Upper lobe of left lung (tissue), 4 donors: ENCODE measurements around the gene PLCL2.

Source experiments
- CTCF ChIP-seq, 6 experiments: fragments of 450-650 bp in 4 of 6; fragments of 200-600 bp in 2 of 6; sonication (generic) in 2 of 6; IDR thresholded peaks; one replicate each; pipeline ENCODE4 v1.5.1; 2016 to 2019; ENCODE audit warnings: antibody characterized with exemption in 6 of 6
- EP300 ChIP-seq, 4 donors: sonication (generic); formaldehyde crosslinking; IDR thresholded peaks; one replicate each; pipeline ENCODE4 v1.5.1; 2017; ENCODE audit warnings: antibody characterized with exemption in 4 of 4, control low read depth in 2 of 4
- POLR2AphosphoS5 ChIP-seq, 2 donors: sonication (generic); formaldehyde crosslinking; IDR thresholded peaks; one replicate each; pipeline ENCODE4 v1.5.1; 2017; ENCODE audit warnings: antibody characterized with exemption in 2 of 2

GRCh38 chr3:16836505-16837237 lies 48.1 kb upstream of the PLCL2 start:
- TF ChIP-seq EP300 (IDR thresholded peaks at IDR 0.05), result no peak
- TF ChIP-seq CTCF (IDR thresholded peaks at IDR 0.05), result no peak
- TF ChIP-seq POLR2AphosphoS5 (IDR thresholded peaks at IDR 0.05), result no peak
